ENCODE data around the gene CFAP54.
"Not testable (repeated sequence)": the region's sequence is repeated elsewhere in the genome, so short reads cannot be mapped to it uniquely, and the experiment has no call there.

The CFAP54 gene

GRCh38 chr12:96513681-96514080 lies 24.3 kb downstream of the CFAP54 start:
- no peak for DNase-seq (ENCODE audit: low spot score)

GRCh38 chr12:96514328-96514727 lies 25.0 kb downstream of the CFAP54 start:
- no peak for DNase-seq (ENCODE audit: low spot score)

- DNase-seq (ENCODE audit: low spot score) = peak; percentile 88
Measured at GRCh38 chr12:96516472-96517430, 27.4 kb downstream of the CFAP54 start.

DNA sequence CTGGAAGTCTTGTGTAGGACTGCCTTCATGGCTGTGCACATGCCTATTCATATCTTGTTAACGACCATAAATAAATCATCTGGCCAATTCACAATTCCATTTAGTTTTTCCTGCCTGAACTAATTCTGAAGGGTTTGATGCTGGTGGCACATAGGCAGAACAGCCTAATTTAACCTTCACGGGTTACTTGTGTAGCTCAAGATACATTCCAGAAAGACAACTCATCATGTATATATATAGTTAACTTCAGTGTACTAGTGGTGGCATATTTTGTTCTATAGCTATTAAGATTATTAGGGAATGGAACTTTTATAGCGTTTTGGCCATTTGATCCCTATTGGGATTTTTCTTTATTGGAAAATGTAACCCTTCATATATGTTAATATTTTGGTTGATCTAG lies 31.4 kb downstream of the CFAP54 start:
- no peak for DNase-seq (ENCODE audit: low spot score)

GRCh38 chr12:96521895-96522682 lies 32.7 kb downstream of the CFAP54 start:
- DNase-seq (ENCODE audit: low spot score) = no peak

- no peak for DNase-seq (ENCODE audit: low spot score)
Measured at GRCh38 chr12:96522690-96523089, 33.3 kb downstream of the CFAP54 start.

GRCh38 chr12:96526110-96526509 lies 36.7 kb downstream of the CFAP54 start:
- DNase-seq (ENCODE audit: low spot score) = no peak

DNA sequence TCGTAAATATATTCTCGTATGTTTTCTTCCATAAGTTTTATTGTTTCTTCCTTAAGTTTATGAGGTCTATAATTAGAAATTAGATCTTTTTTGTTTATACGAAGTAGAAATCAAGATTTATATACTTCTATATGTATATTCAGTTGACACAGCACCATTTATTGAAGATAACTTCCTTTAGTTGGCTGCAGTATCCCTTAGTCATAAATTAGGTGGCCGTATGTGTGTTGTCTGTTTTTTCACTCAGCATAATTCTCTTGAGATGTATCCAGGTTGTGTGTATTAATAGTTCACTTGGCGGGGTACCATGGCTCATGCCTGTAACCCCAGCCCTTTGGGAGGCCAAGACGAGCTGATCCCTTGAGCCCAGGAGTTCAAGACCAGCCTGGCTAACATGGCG lies 40.5 kb downstream of the CFAP54 start:
- no peak for DNase-seq (ENCODE audit: low spot score)

DNA sequence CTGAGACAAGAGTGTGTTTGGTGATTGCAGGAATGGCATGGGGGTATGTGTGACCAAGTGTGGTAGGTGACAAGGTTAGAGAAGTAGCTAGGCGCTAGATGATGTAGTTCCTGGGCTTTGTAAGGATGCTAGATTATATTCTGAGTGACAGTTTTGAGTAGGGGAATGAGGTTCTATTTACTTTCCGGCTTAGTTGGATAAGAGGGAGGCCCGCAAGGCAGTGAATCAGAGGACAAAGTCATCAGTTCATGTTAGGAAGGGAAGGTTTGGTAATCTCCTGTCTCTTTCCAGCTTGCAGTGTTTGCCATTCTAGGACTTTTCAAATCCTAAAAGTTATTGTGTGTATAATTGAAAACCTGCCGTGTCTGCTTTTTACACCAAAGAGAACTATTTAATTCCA lies 45.0 kb downstream of the CFAP54 start:
- no peak for DNase-seq (ENCODE audit: low spot score)

DNA sequence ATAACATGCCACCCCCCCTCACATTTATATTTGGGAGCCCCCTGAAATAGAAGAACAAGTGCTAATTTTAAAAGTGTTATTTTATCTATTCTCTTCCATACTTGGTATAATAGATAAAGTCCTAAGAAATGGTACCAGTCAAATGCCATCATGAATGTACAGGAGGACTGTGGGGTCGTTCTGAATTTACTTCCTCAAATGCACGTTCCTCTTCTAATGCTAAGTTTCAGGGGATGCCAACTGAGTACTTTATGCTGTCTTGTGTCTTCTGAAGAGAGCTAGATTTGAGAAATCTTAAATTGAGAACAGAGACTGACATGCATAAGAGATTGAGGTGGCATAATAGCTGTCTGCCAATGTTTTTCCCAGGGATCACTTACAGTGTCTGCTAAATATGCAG lies 59.0 kb downstream of the CFAP54 start:
- DNase-seq (ENCODE audit: low spot score) = no peak

- DNase-seq (ENCODE audit: low spot score) = no peak
Measured at GRCh38 chr12:96549341-96549740, 60.0 kb downstream of the CFAP54 start.

- no peak for DNase-seq (ENCODE audit: low spot score)
Measured at GRCh38 chr12:96570579-96570978, 81.2 kb downstream of the CFAP54 start.

DNA sequence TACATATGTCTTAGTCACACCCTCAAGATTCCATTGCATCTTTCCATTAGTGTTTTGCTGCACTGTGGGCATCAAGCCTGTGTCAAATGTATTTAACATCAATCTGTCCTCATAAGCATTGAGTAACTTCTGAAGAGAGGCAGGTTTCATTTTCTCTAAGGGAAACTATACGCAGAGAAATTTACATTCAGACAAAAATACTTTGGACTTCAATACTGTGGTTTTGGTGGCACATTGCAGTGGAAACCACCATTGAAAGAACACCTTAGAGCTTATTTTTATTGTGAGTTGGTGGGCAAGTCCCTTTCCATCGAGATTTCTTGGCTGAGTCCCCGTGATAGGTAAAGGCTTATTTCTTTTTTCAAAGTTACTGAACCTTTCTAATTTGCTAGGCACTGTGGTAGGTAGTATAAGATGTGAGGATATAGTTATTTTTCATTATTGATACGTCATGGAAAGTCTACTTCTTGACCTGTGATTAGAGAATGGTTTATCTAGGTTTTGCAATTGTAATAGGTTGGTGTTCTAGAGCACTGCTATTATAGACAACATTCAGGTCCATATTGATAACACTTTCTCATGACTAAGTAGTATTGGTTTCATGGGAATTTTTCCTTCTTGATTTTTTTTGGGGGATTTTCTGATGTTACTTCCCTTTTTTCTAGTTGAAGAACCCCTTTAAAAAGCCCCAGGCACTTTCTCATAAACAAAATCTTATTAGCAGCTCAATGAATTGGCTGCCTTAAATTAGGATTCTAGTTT lies 81.9 kb downstream of the CFAP54 start:
- no peak for DNase-seq (ENCODE audit: low spot score)

GRCh38 chr12:96578526-96579125 lies 89.2 kb downstream of the CFAP54 start:
- peak; percentile 14 for DNase-seq (ENCODE audit: low spot score)

DNA sequence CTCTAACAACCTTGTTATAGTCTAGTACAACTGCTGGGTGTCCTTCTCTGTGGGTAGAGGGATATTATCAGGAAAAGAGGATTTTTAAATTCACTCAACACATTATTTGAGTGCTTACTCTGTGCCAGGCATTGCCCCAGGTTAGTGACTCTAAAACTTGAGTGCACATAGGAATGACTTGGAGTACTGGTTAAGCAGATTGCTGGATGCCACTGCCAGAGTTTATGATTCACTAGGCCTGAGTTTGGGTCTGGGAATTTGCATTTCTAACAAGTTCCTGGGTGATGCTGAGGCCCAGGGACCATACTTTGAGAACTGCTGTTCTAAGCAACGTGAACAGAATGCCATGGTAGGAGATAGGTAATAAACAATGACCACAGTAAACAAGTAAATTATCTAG lies 96.6 kb downstream of the CFAP54 start:
- no peak for DNase-seq (ENCODE audit: low spot score)

GRCh38 chr12:96587691-96588090 lies 98.3 kb downstream of the CFAP54 start:
- DNase-seq (ENCODE audit: low spot score) = no peak

DNA sequence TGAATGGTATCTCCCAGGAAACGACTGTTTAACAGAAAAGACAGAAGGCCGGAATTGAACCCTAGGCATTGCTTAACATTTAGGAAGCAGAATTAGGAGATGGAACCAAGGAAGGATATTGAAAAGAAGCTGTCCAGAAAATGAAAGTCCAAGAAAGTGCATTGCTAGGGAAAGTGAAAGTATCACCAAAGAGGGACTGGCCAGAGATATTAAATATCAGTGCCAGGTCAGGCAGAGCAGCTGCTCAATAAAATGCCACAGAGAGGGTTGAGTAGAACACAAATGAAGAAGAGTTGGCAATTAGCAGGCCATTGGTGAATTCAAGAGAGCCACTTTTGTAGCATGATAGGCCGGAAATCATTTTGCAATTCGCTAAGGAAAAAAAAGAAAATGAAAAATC lies 101.6 kb downstream of the CFAP54 start:
- DNase-seq (ENCODE audit: low spot score) = no peak

DNA sequence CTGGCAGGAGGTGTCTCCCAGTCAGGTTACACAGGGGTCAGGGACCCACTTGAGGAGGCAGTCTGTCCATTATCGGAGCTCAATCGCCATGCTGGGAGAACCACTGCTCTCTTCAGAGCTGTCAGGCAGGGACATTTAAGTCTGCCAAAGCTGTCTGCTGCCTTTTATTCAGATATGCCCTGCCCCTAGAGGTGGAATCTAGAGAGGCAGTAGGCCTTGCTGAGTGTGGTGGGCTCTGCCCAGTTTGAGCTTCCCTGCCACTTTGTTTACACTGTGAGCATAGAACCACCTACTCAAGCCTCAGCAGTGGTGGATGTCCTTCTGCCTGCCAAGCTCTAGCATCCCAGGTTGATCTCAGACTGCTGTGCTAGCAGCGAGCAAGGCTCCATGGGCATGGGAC lies 115.0 kb downstream of the CFAP54 start:
- not testable (repeated sequence) for DNase-seq (ENCODE audit: low spot score)

DNA sequence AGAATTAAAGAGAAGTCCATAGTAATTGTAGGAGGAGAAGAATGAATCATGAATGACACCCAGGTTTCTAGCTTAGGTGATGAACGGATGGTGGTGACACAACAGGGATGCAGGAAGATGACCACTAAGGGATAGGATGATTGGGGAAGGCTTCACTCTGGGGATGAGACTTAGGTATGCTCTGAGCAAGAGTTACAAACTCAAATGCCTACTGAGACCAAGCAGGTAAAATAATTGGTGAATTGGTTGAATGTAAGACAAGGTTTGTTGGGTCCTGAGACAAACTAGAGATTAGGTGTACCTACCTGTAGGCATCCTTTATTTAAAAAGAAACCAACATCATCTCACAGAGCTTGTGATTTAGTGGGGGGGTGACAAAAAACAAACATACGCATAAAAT lies 116.3 kb downstream of the CFAP54 start:
- DNase-seq (ENCODE audit: low spot score) = no peak

DNA sequence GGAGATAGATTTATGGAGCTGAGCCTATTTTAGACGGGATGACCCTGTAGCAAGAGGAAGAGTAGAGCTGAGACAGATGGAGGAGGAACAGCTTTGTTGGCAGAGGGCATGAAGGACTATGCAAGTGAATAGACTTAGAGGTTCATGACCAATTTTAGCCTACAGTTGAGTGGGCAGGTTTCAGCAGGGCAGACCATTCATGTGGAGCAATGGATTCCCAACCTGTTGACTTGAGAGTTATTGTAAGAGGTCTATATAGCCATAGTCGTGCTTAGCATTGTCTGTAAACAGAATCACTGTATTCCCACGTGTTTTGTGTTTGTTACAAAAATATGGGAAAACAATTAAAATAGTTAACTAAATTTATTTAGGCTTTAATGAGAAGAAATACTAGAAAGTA lies 116.8 kb downstream of the CFAP54 start:
- DNase-seq (ENCODE audit: low spot score) = no peak

GRCh38 chr12:96606644-96607043 lies 117.3 kb downstream of the CFAP54 start:
- DNase-seq (ENCODE audit: low spot score) = no peak

GRCh38 chr12:96617178-96617577 lies 127.8 kb downstream of the CFAP54 start:
- DNase-seq (ENCODE audit: low spot score) = no peak

All from hematopoietic multipotent progenitor cell treated with erythropoietin and hydrocortisone succinate and interleukin-3 and kit ligand, for 15 days (in vitro differentiated cells).